GM23248 (cell line): ENCODE results near the gene GDF7.

Experiments used
- EZH2 ChIP-seq: fragments of 200-600 bp; sonication (generic); IDR thresholded peaks from 2 replicates; pipeline ENCODE4 v1.6.1; 2018; ENCODE audit warnings: antibody characterized with exemption, mild to moderate bottlenecking; ENCODE audit not compliant: insufficient read depth, poor library complexity, severe bottlenecking
- EZH2phosphoT487 ChIP-seq: fragments of 200-600 bp; sonication (generic); IDR thresholded peaks from 2 replicates; pipeline ENCODE4 v1.6.1; 2018; ENCODE audit warnings: antibody characterized with exemption, moderate library complexity, mild to moderate bottlenecking, low read depth; ENCODE audit not compliant: insufficient read depth

DNA sequence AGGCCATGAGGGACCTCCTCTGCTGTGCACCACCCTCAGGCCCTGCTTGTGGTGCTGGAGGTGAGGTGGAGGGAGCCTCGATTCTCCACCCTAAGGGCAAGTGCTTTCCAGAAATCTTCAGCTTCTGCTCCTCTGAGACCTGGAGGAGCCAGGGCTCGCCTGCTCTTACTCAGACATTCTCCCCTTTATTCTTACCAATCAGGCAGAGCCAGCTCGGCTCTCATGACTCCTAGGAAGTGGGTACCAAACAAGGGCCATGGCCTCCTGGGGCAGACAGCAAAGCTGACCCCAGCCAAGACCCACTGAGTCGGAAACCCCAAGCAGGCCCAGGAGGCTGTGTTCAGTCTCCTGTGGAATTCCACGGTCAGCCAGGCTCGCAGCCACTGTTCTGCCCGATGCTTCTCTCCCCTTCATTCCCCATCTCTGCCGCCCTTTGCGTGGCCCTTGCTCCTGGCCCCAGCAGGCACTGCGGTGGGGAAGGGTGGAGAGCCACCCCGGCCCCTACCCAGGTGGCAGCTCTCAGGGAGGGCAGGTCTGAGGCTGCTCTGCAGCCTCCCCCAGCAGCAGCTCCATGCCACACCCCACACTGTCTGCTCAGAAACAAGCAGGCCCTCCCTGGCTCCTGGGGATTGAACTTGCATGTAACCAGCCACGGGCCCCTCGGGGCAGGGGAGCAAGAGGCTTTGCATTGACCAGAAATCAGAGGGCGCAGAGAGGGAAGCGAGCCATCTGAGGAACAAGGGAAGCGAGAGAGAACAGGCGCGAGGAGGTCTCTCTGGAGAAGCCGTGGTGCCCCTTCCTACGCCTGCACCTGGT, 40.0 kb upstream of the GDF7 start:
- no peak for TF ChIP-seq EZH2phosphoT487
- TF ChIP-seq EZH2 = no peak
